ENCODE results near the gene RWDD2A.

RWDD2A gene

DNA sequence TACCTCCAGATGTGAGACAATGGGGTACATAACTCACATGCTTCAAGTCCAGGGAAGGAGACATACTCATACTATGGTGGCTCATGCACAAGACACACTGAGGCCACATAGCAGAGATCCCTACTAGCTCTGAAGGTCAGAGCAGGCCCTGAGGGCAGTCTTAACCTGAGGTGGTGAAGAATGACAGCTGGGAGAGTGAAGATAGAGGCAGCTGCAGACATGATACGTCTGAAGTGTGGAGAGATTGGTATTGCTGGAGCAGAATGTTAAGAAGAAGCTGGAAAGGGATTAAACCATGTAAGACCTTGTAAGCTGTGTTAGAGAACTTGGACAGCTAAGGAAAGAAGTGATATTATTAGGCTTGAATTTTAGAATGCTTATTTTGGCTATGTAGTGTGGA is 33.0 kb upstream of the RWDD2A start (continued):
- TF ChIP-seq, protein P1, sequence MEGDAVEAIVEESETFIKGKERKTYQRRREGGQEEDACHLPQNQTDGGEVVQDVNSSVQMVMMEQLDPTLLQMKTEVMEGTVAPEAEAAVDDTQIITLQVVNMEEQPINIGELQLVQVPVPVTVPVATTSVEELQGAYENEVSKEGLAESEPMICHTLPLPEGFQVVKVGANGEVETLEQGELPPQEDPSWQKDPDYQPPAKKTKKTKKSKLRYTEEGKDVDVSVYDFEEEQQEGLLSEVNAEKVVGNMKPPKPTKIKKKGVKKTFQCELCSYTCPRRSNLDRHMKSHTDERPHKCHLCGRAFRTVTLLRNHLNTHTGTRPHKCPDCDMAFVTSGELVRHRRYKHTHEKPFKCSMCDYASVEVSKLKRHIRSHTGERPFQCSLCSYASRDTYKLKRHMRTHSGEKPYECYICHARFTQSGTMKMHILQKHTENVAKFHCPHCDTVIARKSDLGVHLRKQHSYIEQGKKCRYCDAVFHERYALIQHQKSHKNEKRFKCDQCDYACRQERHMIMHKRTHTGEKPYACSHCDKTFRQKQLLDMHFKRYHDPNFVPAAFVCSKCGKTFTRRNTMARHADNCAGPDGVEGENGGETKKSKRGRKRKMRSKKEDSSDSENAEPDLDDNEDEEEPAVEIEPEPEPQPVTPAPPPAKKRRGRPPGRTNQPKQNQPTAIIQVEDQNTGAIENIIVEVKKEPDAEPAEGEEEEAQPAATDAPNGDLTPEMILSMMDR (tag by site-specific recombination; IDR thresholded peaks at IDR 0.05): no peak

DNA sequence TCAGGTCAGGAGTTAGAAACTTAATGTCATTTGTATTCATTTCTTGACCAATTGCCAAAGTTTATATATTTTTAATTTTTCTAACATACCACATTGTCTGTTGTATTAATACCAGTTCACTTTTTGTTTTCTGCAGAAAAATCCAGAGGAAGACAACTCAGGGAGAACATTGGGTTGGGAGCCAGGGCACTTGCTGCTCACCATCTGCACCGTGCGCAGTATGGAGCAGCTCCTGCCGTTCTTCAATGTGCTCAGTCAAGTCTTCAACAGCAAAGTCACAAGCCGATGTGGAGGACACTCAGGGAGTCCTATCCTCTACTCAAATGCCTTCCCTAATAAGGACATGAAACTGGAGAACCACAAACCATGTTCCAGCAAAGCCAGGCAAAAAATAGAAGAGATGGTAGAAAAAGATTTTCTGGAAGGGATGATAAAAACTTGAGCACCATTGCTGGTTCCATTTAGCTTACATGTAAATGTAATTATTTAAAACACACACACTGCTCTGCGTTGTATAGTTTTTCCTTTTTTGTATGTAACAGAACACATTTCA is 25.4 kb upstream of the RWDD2A start:
- H3K4me1 ChIP-seq (ENCODE audit: control insufficient read depth, insufficient read depth, low read length): no peaks in the 10 kb centered on the region
- POLR2A ChIA-PET: no interaction called here
- CTCF ChIA-PET: interaction anchor here (0.9 to 2.1 kb wide), 3 partner anchors 13 to 101 kb away, joined by 3 to 8 read pairs (median 4); partner anchors contain the start of gene DOP1A
- no peak overlapping the region for H3K27ac ChIP-seq (ENCODE audit: extremely low read depth, low read depth, low read length)
- peaks cover 41 to 98% of the 10 kb centered on the region in 2 experiments for H3K36me3 ChIP-seq (ENCODE audit: control insufficient read depth in 2 of 2, insufficient read depth in 1 of 2, low read length in 2 of 2)
- TF ChIP-seq KLF7 (tag by site-specific recombination; IDR thresholded peaks at IDR 0.05; ENCODE audit: borderline replicate concordance) (no peak), ZNF10 (tag by site-specific recombination; IDR thresholded peaks at IDR 0.05) (no peak)
- no peaks in the 10 kb centered on the region for H3K9me3 ChIP-seq (ENCODE audit: control insufficient read depth, insufficient read depth, low read depth, low read length)
- no peak overlapping the region for H3K4me3 ChIP-seq (ENCODE audit: low read depth, low read length)

DNA sequence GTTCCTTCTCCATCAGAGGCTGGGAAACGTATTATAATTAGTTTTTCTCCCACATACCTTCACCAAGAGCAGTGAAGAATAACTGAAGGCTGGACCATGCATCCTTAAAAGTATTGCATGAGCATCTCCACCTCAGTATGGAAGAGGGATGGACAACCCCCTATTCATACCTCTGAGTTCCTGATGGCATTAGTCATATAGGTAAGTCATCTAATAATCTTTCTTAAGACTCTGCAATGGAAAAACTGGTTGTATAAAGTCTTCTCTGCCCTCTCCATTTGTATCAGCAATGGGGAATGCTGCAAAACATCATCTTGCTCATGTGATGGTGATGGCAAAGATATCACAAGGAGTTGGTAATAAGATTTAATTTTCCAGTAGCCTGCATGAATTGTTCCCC is 24.6 kb upstream of the RWDD2A start:
- ChIA-PET POLR2A (no interaction called here), CTCF (interaction anchor here (1.3 to 2.1 kb wide), 2 partner anchors 102 to 346 kb away, joined by 4 to 8 read pairs; partner anchors contain the start of gene DOP1A)
- no peaks in the 10 kb centered on the region for H3K9me3 ChIP-seq (ENCODE audit: control insufficient read depth, insufficient read depth, low read depth, low read length)
- no peak overlapping the region for H3K4me3 ChIP-seq (ENCODE audit: low read depth, low read length)
- peaks cover 47 to 99% of the 10 kb centered on the region in 2 experiments for H3K36me3 ChIP-seq (ENCODE audit: control insufficient read depth in 2 of 2, insufficient read depth in 1 of 2, low read length in 2 of 2)
- H3K27ac ChIP-seq (ENCODE audit: extremely low read depth, low read depth, low read length): no peak overlapping the region
- TF ChIP-seq KLF16 (tag by site-specific recombination; IDR thresholded peaks at IDR 0.05) (no peak), OSR2 (tag by site-specific recombination; IDR thresholded peaks at IDR 0.05) (no peak), ZNF175 (tag by site-specific recombination; IDR thresholded peaks at IDR 0.05) (no peak)
- TF ChIP-seq, protein P2, sequence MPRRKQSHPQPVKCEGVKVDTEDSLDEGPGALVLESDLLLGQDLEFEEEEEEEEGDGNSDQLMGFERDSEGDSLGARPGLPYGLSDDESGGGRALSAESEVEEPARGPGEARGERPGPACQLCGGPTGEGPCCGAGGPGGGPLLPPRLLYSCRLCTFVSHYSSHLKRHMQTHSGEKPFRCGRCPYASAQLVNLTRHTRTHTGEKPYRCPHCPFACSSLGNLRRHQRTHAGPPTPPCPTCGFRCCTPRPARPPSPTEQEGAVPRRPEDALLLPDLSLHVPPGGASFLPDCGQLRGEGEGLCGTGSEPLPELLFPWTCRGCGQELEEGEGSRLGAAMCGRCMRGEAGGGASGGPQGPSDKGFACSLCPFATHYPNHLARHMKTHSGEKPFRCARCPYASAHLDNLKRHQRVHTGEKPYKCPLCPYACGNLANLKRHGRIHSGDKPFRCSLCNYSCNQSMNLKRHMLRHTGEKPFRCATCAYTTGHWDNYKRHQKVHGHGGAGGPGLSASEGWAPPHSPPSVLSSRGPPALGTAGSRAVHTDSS (tag by site-specific recombination; IDR thresholded peaks at IDR 0.05): no peak
- H3K4me1 ChIP-seq (ENCODE audit: control insufficient read depth, insufficient read depth, low read length): no peaks in the 10 kb centered on the region

DNA sequence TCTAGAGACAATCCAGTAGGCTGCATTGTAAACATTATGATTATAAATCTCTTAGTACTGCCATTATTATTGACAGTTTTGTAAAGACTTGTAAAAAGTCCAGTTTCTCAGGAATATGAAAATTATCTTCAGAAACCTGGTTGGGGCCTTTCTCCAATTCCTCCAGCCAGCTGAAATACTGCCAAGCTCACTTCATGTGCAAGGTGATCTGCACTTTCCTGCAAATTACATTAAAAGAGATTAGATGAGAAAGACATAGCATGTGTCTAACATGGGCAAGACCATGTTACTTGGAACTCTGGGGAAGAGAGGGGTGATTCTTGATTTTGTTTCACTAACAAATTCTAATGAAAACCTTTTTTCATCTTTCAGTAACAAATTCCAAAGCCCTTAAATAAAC is 24.1 kb upstream of the RWDD2A start:
- CTCF ChIA-PET: interaction anchor here (1.3 kb wide), 1 partner anchor 346 kb away, joined by 4 read pairs; no protein-coding TSS in a partner anchor
- peaks cover 52 to 99% of the 10 kb centered on the region in 2 experiments for H3K36me3 ChIP-seq (ENCODE audit: control insufficient read depth in 2 of 2, insufficient read depth in 1 of 2, low read length in 2 of 2)
- H3K27ac ChIP-seq (ENCODE audit: extremely low read depth, low read depth, low read length): no peak overlapping the region
- H3K4me1 ChIP-seq (ENCODE audit: control insufficient read depth, insufficient read depth, low read length): no peaks in the 10 kb centered on the region
- H3K9me3 ChIP-seq (ENCODE audit: control insufficient read depth, insufficient read depth, low read depth, low read length): no peaks in the 10 kb centered on the region
- POLR2A ChIA-PET: interaction anchor here (0.6 kb wide), 1 partner anchor 935 kb away, joined by 6 read pairs; no protein-coding TSS in a partner anchor
- no peak overlapping the region for H3K4me3 ChIP-seq (ENCODE audit: low read depth, low read length)
- TF ChIP-seq ZNF23 (tag by site-specific recombination; IDR thresholded peaks at IDR 0.05; ENCODE audit: borderline replicate concordance) (no peak), HOXD13 (CRISPR knock-in tag; IDR thresholded peaks at IDR 0.05; ENCODE audit: borderline replicate concordance) (no peak), ZNF37A (tag by site-specific recombination; IDR thresholded peaks at IDR 0.05) (no peak), ZNF138 (tag by site-specific recombination; IDR thresholded peaks at IDR 0.05; ENCODE audit: borderline replicate concordance) (no peak), ZNF843 (tag by site-specific recombination; IDR thresholded peaks at IDR 0.05) (no peak), ZNF701 (tag by site-specific recombination; IDR thresholded peaks at IDR 0.05) (no peak), SP7 (tag by site-specific recombination; IDR thresholded peaks at IDR 0.05) (no peak)
